HEK293 (cell line): ENCODE data around the gene STRIP1.

Experiments used
- EGR2 ChIP-seq: fragments of 450-650 bp; formaldehyde crosslinking; IDR thresholded peaks from 2 replicates; pipeline ENCODE4 v1.5.1; 2016; ENCODE audit warnings: low read depth, missing biosample characterization, missing genetic modification characterization
- GLIS1 ChIP-seq: fragments of 450-650 bp; formaldehyde crosslinking; IDR thresholded peaks from 2 replicates; pipeline ENCODE4 v1.5.1; 2016; ENCODE audit warnings: missing biosample characterization, missing genetic modification characterization
- IKZF3 ChIP-seq: fragments of 450-650 bp; IDR thresholded peaks from 2 replicates; pipeline ENCODE4 v1.5.0; 2018; ENCODE audit warnings: missing biosample characterization, mild to moderate bottlenecking, missing genetic modification characterization, moderate library complexity
- KLF10 ChIP-seq: fragments of 450-650 bp; IDR thresholded peaks from 2 replicates; pipeline ENCODE4 v1.5.1; 2018; ENCODE audit warnings: missing biosample characterization, mild to moderate bottlenecking, missing genetic modification characterization
- KLF16 ChIP-seq: fragments of 450-650 bp; formaldehyde crosslinking; IDR thresholded peaks from 2 replicates; pipeline ENCODE4 v1.5.1; 2017; ENCODE audit warnings: missing biosample characterization, missing genetic modification characterization
- KLF17 ChIP-seq: fragments of 450-650 bp; formaldehyde crosslinking; IDR thresholded peaks from 2 replicates; pipeline ENCODE4 v1.5.1; 2016; ENCODE audit warnings: missing biosample characterization, missing genetic modification characterization
- KLF7 ChIP-seq: fragments of 450-650 bp; formaldehyde crosslinking; IDR thresholded peaks from 2 replicates; pipeline ENCODE4 v1.5.1; 2016; ENCODE audit warnings: missing biosample characterization, missing genetic modification characterization, borderline replicate concordance
- KLF9 ChIP-seq: fragments of 450-650 bp; formaldehyde crosslinking; IDR thresholded peaks from 2 replicates; pipeline ENCODE4 v1.5.1; 2016; ENCODE audit warnings: missing biosample characterization, missing genetic modification characterization, low read depth
- MZF1 ChIP-seq: fragments of 450-650 bp; formaldehyde crosslinking; IDR thresholded peaks from 2 replicates; pipeline ENCODE4 v1.5.1; 2017; ENCODE audit warnings: missing biosample characterization, missing genetic modification characterization, borderline replicate concordance
- PRDM1 ChIP-seq: fragments of 450-650 bp; formaldehyde crosslinking; IDR thresholded peaks from 2 replicates; pipeline ENCODE4; 2016; ENCODE audit warnings: missing biosample characterization, missing genetic modification characterization
- REPIN1 ChIP-seq: fragments of 450-650 bp; formaldehyde crosslinking; IDR thresholded peaks from 2 replicates; pipeline ENCODE4 v1.5.1; 2017; ENCODE audit warnings: missing biosample characterization, missing genetic modification characterization, low read depth
- REST ChIP-seq: fragments of 450-650 bp; formaldehyde crosslinking; IDR thresholded peaks from 2 replicates; pipeline ENCODE4 v1.5.1; 2016; ENCODE audit warnings: missing biosample characterization, missing genetic modification characterization
- SCRT1 ChIP-seq: fragments of 450-650 bp; formaldehyde crosslinking; IDR thresholded peaks from 2 replicates; pipeline ENCODE4 v1.5.1; 2016; ENCODE audit warnings: missing biosample characterization, missing genetic modification characterization, borderline replicate concordance
- SCRT2 ChIP-seq: fragments of 450-650 bp; formaldehyde crosslinking; IDR thresholded peaks from 2 replicates; pipeline ENCODE4 v1.5.1; 2016; ENCODE audit warnings: missing biosample characterization, missing genetic modification characterization
- SP3 ChIP-seq: fragments of 450-650 bp; formaldehyde crosslinking; IDR thresholded peaks from 2 replicates; pipeline ENCODE4 v1.5.1; 2016; ENCODE audit warnings: missing biosample characterization, missing genetic modification characterization
- SP7 ChIP-seq: fragments of 450-650 bp; formaldehyde crosslinking; IDR thresholded peaks from 2 replicates; pipeline ENCODE4 v1.5.1; 2016; ENCODE audit warnings: missing biosample characterization, missing genetic modification characterization
- YY1 ChIP-seq: fragments of 450-650 bp; formaldehyde crosslinking; IDR thresholded peaks from 2 replicates; pipeline ENCODE4 v1.5.1; 2018; ENCODE audit warnings: missing biosample characterization, missing genetic modification characterization
- YY2 ChIP-seq: fragments of 450-650 bp; formaldehyde crosslinking; IDR thresholded peaks from 2 replicates; pipeline ENCODE4 v1.5.1; 2016; ENCODE audit warnings: missing biosample characterization, missing genetic modification characterization
- ZBTB17 ChIP-seq: fragments of 450-650 bp; formaldehyde crosslinking; IDR thresholded peaks from 2 replicates; pipeline ENCODE4 v1.5.1; 2016; ENCODE audit warnings: missing biosample characterization, missing genetic modification characterization
- ZBTB20 ChIP-seq: fragments of 450-650 bp; formaldehyde crosslinking; IDR thresholded peaks from 2 replicates; pipeline ENCODE4 v1.5.1; 2016; ENCODE audit warnings: missing biosample characterization, missing genetic modification characterization
- ZBTB48 ChIP-seq: fragments of 450-650 bp; formaldehyde crosslinking; IDR thresholded peaks from 2 replicates; pipeline ENCODE4 v1.5.1; 2016; ENCODE audit warnings: missing biosample characterization, missing genetic modification characterization
- ZIC2 ChIP-seq: fragments of 450-650 bp; formaldehyde crosslinking; IDR thresholded peaks from 2 replicates; pipeline ENCODE4 v1.5.1; 2016; ENCODE audit warnings: missing biosample characterization, missing genetic modification characterization
- ZNF184 ChIP-seq: fragments of 450-650 bp; IDR thresholded peaks from 2 replicates; pipeline ENCODE4 v1.5.1; 2018; ENCODE audit warnings: missing biosample characterization, mild to moderate bottlenecking, missing genetic modification characterization
- ZNF341 ChIP-seq: fragments of 450-650 bp; formaldehyde crosslinking; IDR thresholded peaks from 2 replicates; pipeline ENCODE4; 2016; ENCODE audit warnings: low read depth, missing biosample characterization, missing genetic modification characterization
- ZNF350 ChIP-seq: fragments of 450-650 bp; formaldehyde crosslinking; IDR thresholded peaks from 2 replicates; pipeline ENCODE4 v1.5.0; 2017; ENCODE audit warnings: missing biosample characterization, mild to moderate bottlenecking, missing genetic modification characterization
- ZNF513 ChIP-seq: fragments of 450-650 bp; IDR thresholded peaks from 2 replicates; pipeline ENCODE4 v1.5.1; 2018; ENCODE audit warnings: missing biosample characterization, missing genetic modification characterization
- ZNF549 ChIP-seq: fragments of 450-650 bp; IDR thresholded peaks from 2 replicates; pipeline ENCODE4 v1.5.1; 2018; ENCODE audit warnings: missing biosample characterization, missing genetic modification characterization, mild to moderate bottlenecking, inconsistent platforms, moderate library complexity
- ZNF555 ChIP-seq: fragments of 450-650 bp; formaldehyde crosslinking; conservative IDR thresholded peaks from 2 replicates; pipeline ENCODE4 v1.5.1; 2017; ENCODE audit warnings: missing biosample characterization, mild to moderate bottlenecking, missing genetic modification characterization, inconsistent platforms
- ZNF596 ChIP-seq: fragments of 450-650 bp; IDR thresholded peaks from 2 replicates; pipeline ENCODE4 v1.5.0; 2018; ENCODE audit warnings: missing biosample characterization, mild to moderate bottlenecking, missing genetic modification characterization, moderate library complexity
- ZNF654 ChIP-seq: fragments of 450-650 bp; formaldehyde crosslinking; IDR thresholded peaks from 2 replicates; pipeline ENCODE4 v1.5.1; 2016; ENCODE audit warnings: low read depth, missing biosample characterization, missing genetic modification characterization
- ZNF707 ChIP-seq: fragments of 450-650 bp; formaldehyde crosslinking; IDR thresholded peaks from 2 replicates; pipeline ENCODE4 v1.5.1; 2016; ENCODE audit warnings: missing biosample characterization, missing genetic modification characterization
- ZNF76 ChIP-seq: fragments of 450-650 bp; formaldehyde crosslinking; IDR thresholded peaks from 2 replicates; pipeline ENCODE4; 2016; ENCODE audit warnings: low read depth, missing biosample characterization, missing genetic modification characterization, borderline replicate concordance
- ZNF776 ChIP-seq: fragments of 450-650 bp; formaldehyde crosslinking; IDR thresholded peaks from 2 replicates; pipeline ENCODE4 v1.5.0; 2017; ENCODE audit warnings: missing biosample characterization, missing genetic modification characterization, borderline replicate concordance
- ZSCAN16 ChIP-seq: fragments of 450-650 bp; formaldehyde crosslinking; IDR thresholded peaks from 2 replicates; pipeline ENCODE4 v1.5.1; 2016; ENCODE audit warnings: missing biosample characterization, missing genetic modification characterization

Gene STRIP1

GRCh38 chr1:110034451-110035235 is at the start of gene STRIP1 (continued):
- TF ChIP-seq SP3 (peak; percentile 50), ZIC2 (tag by site-specific recombination) (peak; percentile 74), ZSCAN16 (tag by site-specific recombination) (no peak), KLF9 (tag by site-specific recombination) (peak; percentile 95), PRDM1 (tag by site-specific recombination) (peak; percentile 38; the same call in 1 of the 2 replicates), SP7 (tag by site-specific recombination) (peak; percentile 59), REST (tag by site-specific recombination) (0 out of 2 replicates have a peak, but pooled peaks have one; percentile 14), ZNF707 (tag by site-specific recombination) (no peak), ZNF776 (tag by site-specific recombination) (no peak), KLF16 (peak; percentile 76; the same call in 1 of the 2 replicates), REPIN1 (tag by site-specific recombination) (no peak), YY1 (tag by site-specific recombination) (peak; percentile 99), ZNF555 (tag by site-specific recombination) (no peak), ZNF513 (tag by site-specific recombination) (no peak), ZNF549 (tag by site-specific recombination) (no peak), KLF7 (tag by site-specific recombination) (no peak), ZBTB17 (tag by site-specific recombination) (peak; percentile 90), IKZF3 (tag by site-specific recombination) (0 out of 2 replicates have a peak, but pooled peaks have one; percentile 8), KLF10 (tag by site-specific recombination) (peak; percentile 94), ZNF184 (tag by site-specific recombination) (no peak), ZNF341 (tag by site-specific recombination) (peak; percentile 77), ZBTB20 (tag by site-specific recombination) (peak; percentile 96), YY2 (tag by site-specific recombination) (peak; percentile 98), KLF17 (tag by site-specific recombination) (peak; percentile 33; the same call in 1 of the 2 replicates), ZNF596 (tag by site-specific recombination) (0 out of 2 replicates have a peak, but pooled peaks have one; percentile 6), ZNF654 (no peak), ZBTB48 (tag by site-specific recombination) (peak; percentile 59), SCRT2 (peak; percentile 85), EGR2 (tag by site-specific recombination) (peak; percentile 27; the same call in 1 of the 2 replicates), ZNF350 (tag by site-specific recombination) (no peak), SCRT1 (no peak; the same call in 1 of the 2 replicates), ZNF76 (tag by site-specific recombination) (peak; percentile 71; the same call in 1 of the 2 replicates), MZF1 (0 out of 2 replicates have a peak, but pooled peaks have one; percentile 10), GLIS1 (tag by site-specific recombination) (peak; percentile 66)
